Left kidney (tissue), 2 donors: Measurements from ENCODE around the gene RAC2. TPM values are rescaled to one million over a fixed set of nuclear protein-coding genes. Genes with fewer than 3 reads are reported as not detected.

Experiments used
- DNase-seq: peaks from one replicate; pipeline ENCODE4 v3.0.0-alpha.2; 2013
- polyA plus RNA-seq: library from polyadenylated mRNA; unstranded; fragments of 120-200 nt; gene quantifications from one replicate; pipeline ENCODE4 v1.2.1, GENCODE V29; 2013; ENCODE audit not compliant: insufficient read length

RAC2 gene
- polyA plus RNA-seq, 1 donor: 5.1 TPM

- no peak for DNase-seq
These were observed 68.4 kb downstream of the RAC2 start for GRCh38 chr22:37175414-37176281.

Other genes with a start within 250 kb of the RAC2 start
- gene TST, start 224.8 kb downstream of the RAC2 start, polyA plus RNA-seq: 39.1 TPM
- gene MPST, start 224.5 kb downstream of the RAC2 start, polyA plus RNA-seq: 43.0 TPM
- gene KCTD17, start 192.5 kb downstream of the RAC2 start, polyA plus RNA-seq: 23.6 TPM
- gene TMPRSS6, start 134.6 kb downstream of the RAC2 start, polyA plus RNA-seq: 0.33 TPM
- 1.2 TPM for gene IL2RB, start 94.4 kb downstream of the RAC2 start, polyA plus RNA-seq
- 32.2 TPM for gene C1QTNF6, start 56.0 kb downstream of the RAC2 start, polyA plus RNA-seq
- gene SSTR3, start 31.8 kb downstream of the RAC2 start, polyA plus RNA-seq: 0.75 TPM
- gene CYTH4, start 38.2 kb upstream of the RAC2 start, polyA plus RNA-seq: 3.9 TPM
- 1.1 TPM for gene ELFN2, start 183.2 kb upstream of the RAC2 start, polyA plus RNA-seq
- gene MFNG, start 242.1 kb upstream of the RAC2 start, polyA plus RNA-seq: 9.7 TPM